ENCODE measurements around the gene WDR72. TPM values are rescaled to one million over a fixed set of nuclear protein-coding genes. Genes with fewer than 3 reads are reported as not detected.

WDR72 gene
- polyA plus RNA-seq, 1 of the 3 experiments (the other 2 are of a cell fraction), result 0.02 TPM

GRCh38 chr15:53681056-53681455, 78.4 kb downstream of the WDR72 start:
- no peak for TF ChIP-seq USF2 (IDR thresholded peaks at IDR 0.05; ENCODE audit: borderline replicate concordance, low read depth, low read length)
- TF ChIP-seq EZH2phosphoT487 (IDR thresholded peaks at IDR 0.05; ENCODE audit: borderline replicate concordance, low read depth), result no peak
- TF ChIP-seq IRF3 (IDR thresholded peaks at IDR 0.05; ENCODE audit: low read depth, low read length), result no peak
- no peak for TF ChIP-seq SMC3 (IDR thresholded peaks at IDR 0.05; ENCODE audit: low read depth, low read length)
- no peak for TF ChIP-seq GATA2 (CRISPR knock-in tag; IDR thresholded peaks at IDR 0.05)
- no peak for TF ChIP-seq CHD2 (IDR thresholded peaks at IDR 0.05; ENCODE audit: low read length, partially characterized antibody)
- no peak for TF ChIP-seq PBX3 (IDR thresholded peaks at IDR 0.05)
- no peak for TF ChIP-seq JUND (IDR thresholded peaks at IDR 0.05)
- no peak for TF ChIP-seq MXI1 (IDR thresholded peaks at IDR 0.05; ENCODE audit: low read depth, low read length)
- TF ChIP-seq SIN3A (IDR thresholded peaks at IDR 0.05; ENCODE audit: borderline replicate concordance, low read depth, low read length), result no peak
- TF ChIP-seq USF1 (IDR thresholded peaks at IDR 0.05; ENCODE audit: borderline replicate concordance, low read depth), result no peak
- no peak for TF ChIP-seq NFIC (IDR thresholded peaks at IDR 0.05; ENCODE audit: borderline replicate concordance)
- TF ChIP-seq RXRA (IDR thresholded peaks at IDR 0.05; ENCODE audit: borderline replicate concordance, low read depth), result no peak
- no peak for TF ChIP-seq RCOR1 (IDR thresholded peaks at IDR 0.05; ENCODE audit: low read length)
- no peak for TF ChIP-seq ZBTB33 (IDR thresholded peaks at IDR 0.05; ENCODE audit: borderline replicate concordance, low read depth)
- no peak for TF ChIP-seq TAF1 (IDR thresholded peaks at IDR 0.05; ENCODE audit: borderline replicate concordance, low read depth, low read length)
- no peak for TF ChIP-seq CTCF (IDR thresholded peaks at IDR 0.05)
- no peak for TF ChIP-seq FOSL2 (IDR thresholded peaks at IDR 0.05; ENCODE audit: borderline replicate concordance, low read depth)
- TF ChIP-seq ELF1 (IDR thresholded peaks at IDR 0.05), result no peak
- no peak for TF ChIP-seq GABPA (IDR thresholded peaks at IDR 0.05; ENCODE audit: low read depth)
- Histone ChIP-seq H3K4me2 (no peak overlapping the region), H3K4me1 (ENCODE audit: control insufficient read depth in 1 of 2, insufficient read depth in 2 of 2, low read depth in 1 of 2, low read length in 1 of 2) (no peaks in the 10 kb centered on the region), H3K9ac (no peak overlapping the region), H3K4me3 (ENCODE audit: low read depth in 2 of 2, low read length in 1 of 2) (no peak overlapping the region), H2AFZ (ENCODE audit: low read depth) (no peak overlapping the region), H3K27me3 (ENCODE audit: insufficient read depth) (no peaks in the 10 kb centered on the region), H3K36me3 (replicated peaks in 1 of 2; ENCODE audit: control insufficient read depth in 1 of 2, insufficient read depth in 2 of 2, low read length in 1 of 2) (no peaks in the 10 kb centered on the region), H4K20me1 (ENCODE audit: insufficient read depth) (no peaks in the 10 kb centered on the region), H3K9me3 (no peaks in the 10 kb centered on the region), H3K27ac (ENCODE audit: low read depth in 2 of 2, low read length in 1 of 2) (no peak overlapping the region), H3K9me2 (no peaks in the 10 kb centered on the region), H3F3A (replicated peaks; ENCODE audit: insufficient read depth) (no peaks in the 10 kb centered on the region), H3K79me2 (ENCODE audit: insufficient read depth) (no peaks in the 10 kb centered on the region)
- CTCF ChIA-PET, result no interaction called here
- WGBS (ENCODE audit: low lambda C conversion rate), result 23% methylated on average over 5 of the region's 5 CpGs
- POLR2A ChIA-PET, result no interaction called here
- no peak for DNase-seq
